Gastrocnemius medialis (tissue), 4 donors: ENCODE results near the gene SERINC5. TPM values are rescaled to one million over a fixed set of nuclear protein-coding genes. Genes with fewer than 3 reads are reported as not detected.

ENCODE experiments used
- ATAC-seq, 2 donors: fragments of 150-250 bp; one replicate each; pipeline ENCODE4 v1.9.1; 2016
- DNase-seq, 2 donors: peaks; one replicate each; pipeline ENCODE4 v3.0.0-alpha.2; 2019
- H3K27ac ChIP-seq, 4 donors: fragments of 200-600 bp; sonication (generic); 1 replicate in 1 of 4; 2 replicates in 3 of 4; pipeline ENCODE4 v1.5.1; 2016 to 2018; ENCODE audit warnings: mild to moderate bottlenecking in 2 of 4, moderate library complexity in 1 of 4
- H3K27me3 ChIP-seq, 3 donors: fragments of 200-600 bp; sonication (generic) in 2 of 3; 1 replicate in 1 of 3; 2 replicates in 2 of 3; pipeline versions ENCODE4 v1.5.1 to v1.6.0; 2016 to 2019; ENCODE audit warnings: mild to moderate bottlenecking in 1 of 3, moderate library complexity in 1 of 3
- H3K36me3 ChIP-seq, 2 donors: fragments of 200-600 bp; sonication (generic) in 1 of 2; one replicate each; pipeline ENCODE4 v1.5.1; 2017 to 2018
- H3K4me1 ChIP-seq, 2 donors: fragments of 200-600 bp; sonication (generic) in 1 of 2; one replicate each; pipeline ENCODE4 v1.5.1; 2016 to 2017; ENCODE audit warnings: mild to moderate bottlenecking in 2 of 2
- H3K4me3 ChIP-seq, 4 donors: fragments of 200-600 bp; sonication (generic) in 3 of 4; 1 replicate in 1 of 4; 2 replicates in 3 of 4; pipeline ENCODE4 v1.5.1; 2016 to 2019; ENCODE audit warnings: mild to moderate bottlenecking in 2 of 4
- H3K9me3 ChIP-seq, 3 donors: fragments of 200-600 bp; sonication (generic) in 2 of 3; 1 replicate in 1 of 3; 2 replicates in 2 of 3; pipeline ENCODE4 v1.5.1; 2016 to 2019
- POLR2A ChIP-seq, 2 donors: fragments of 450-650 bp; IDR thresholded peaks; one replicate each; pipeline ENCODE4 v1.6.1; 2017; ENCODE audit warnings: antibody characterized with exemption in 2 of 2, mild to moderate bottlenecking in 2 of 2, moderate library complexity in 2 of 2
- in situ Hi-C, 4 donors: fragments of 200-750 bp; cut with MboI; loops; one replicate each; pipeline versions ENCODE4 v1.15.0 to v1.8.0; 2017; ENCODE audit warnings: low sequenced_read_pairs in 4 of 4
- intact Hi-C: fragments of 100-400 bp; cut with DNase I; formaldehyde crosslinking; loops from one replicate; pipeline ENCODE4 v1.15.1; 2023; ENCODE audit warnings: low total_unique reads
- total RNA-seq, 4 donors: library from RNA; depleted of rRNA; stranded (reverse); fragments of >200 nt; gene quantifications; one replicate each; pipeline versions ENCODE4 v1.1.0 to v1.2.3, GENCODE V29; 2016
- TF ChIP-seq, protein P1 (sequence below), 5 experiments: fragments of 450-650 bp in 3 of 5; fragments of 200-600 bp in 2 of 5; sonication (generic) in 2 of 5; IDR thresholded peaks in 4 of 5; conservative IDR thresholded peaks in 1 of 5; 1 replicate in 4 of 5; 2 replicates in 1 of 5; pipeline ENCODE4 v1.5.1; 2016 to 2019; ENCODE audit warnings: antibody characterized with exemption in 5 of 5, mild to moderate bottlenecking in 3 of 5, moderate library complexity in 3 of 5

The SERINC5 gene
- total RNA-seq, 4 donors from 2014 or later: 1.4 to 5.3 (median 3.0) TPM

DNA sequence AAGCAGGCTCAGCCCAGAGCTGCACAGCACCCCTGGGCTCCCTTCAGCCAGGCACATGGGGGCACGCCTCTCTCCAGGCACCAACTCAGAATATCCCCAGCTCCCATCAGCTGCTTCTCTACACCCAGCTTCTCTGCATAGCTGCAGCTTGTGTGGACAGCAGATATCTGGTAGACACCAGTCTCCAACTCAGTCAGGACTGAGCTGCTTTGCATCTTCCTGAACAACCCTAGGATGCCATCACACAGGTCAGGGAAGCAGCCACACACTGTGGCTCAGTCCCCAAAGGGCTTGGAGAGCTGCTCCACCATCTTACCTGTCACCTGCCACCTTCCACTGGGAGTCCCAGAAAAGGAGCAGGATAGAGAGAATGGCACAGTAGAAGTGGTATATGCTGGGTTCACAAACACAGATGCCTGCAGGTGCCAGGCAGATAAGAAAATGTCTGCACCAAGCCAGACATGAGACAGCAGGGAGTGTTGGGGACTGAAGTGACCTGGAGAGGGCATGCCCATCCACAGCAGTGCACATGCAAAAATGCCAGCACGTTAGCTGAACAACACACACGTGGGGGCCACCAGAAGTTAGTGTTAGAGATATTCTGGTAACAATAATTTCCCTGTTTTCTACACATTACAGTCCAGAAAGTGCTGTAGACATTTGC lies 178.7 kb downstream of the SERINC5 start:
- DNase-seq (no peak), ATAC-seq (no peak)
- in situ Hi-C loops: loop anchor here in 1 of 4 donors (25.0 kb wide), 1 partner anchor 585 kb away; the partner anchor contains the start of genes DHFR and MSH3
- Histone ChIP-seq H3K4me3 (no peak overlapping the region), H3K9me3 (no peaks in the 10 kb centered on the region), H3K36me3 (peaks cover 0 to 3% of the 10 kb centered on the region in 2 donors), H3K27ac (no peak overlapping the region), H3K4me1 (peaks cover 0 to under 1% of the 10 kb centered on the region in 2 donors), H3K27me3 (no peaks in the 10 kb centered on the region)
- intact Hi-C loops: no loop called here
- TF ChIP-seq POLR2A (IDR thresholded peaks at IDR 0.05): no peak
- TF ChIP-seq, protein P1, sequence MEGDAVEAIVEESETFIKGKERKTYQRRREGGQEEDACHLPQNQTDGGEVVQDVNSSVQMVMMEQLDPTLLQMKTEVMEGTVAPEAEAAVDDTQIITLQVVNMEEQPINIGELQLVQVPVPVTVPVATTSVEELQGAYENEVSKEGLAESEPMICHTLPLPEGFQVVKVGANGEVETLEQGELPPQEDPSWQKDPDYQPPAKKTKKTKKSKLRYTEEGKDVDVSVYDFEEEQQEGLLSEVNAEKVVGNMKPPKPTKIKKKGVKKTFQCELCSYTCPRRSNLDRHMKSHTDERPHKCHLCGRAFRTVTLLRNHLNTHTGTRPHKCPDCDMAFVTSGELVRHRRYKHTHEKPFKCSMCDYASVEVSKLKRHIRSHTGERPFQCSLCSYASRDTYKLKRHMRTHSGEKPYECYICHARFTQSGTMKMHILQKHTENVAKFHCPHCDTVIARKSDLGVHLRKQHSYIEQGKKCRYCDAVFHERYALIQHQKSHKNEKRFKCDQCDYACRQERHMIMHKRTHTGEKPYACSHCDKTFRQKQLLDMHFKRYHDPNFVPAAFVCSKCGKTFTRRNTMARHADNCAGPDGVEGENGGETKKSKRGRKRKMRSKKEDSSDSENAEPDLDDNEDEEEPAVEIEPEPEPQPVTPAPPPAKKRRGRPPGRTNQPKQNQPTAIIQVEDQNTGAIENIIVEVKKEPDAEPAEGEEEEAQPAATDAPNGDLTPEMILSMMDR (IDR thresholded peaks at IDR 0.05 in 4 of 5, conservative IDR thresholded peaks at IDR 0.05 in 1 of 5): no peak

DNA sequence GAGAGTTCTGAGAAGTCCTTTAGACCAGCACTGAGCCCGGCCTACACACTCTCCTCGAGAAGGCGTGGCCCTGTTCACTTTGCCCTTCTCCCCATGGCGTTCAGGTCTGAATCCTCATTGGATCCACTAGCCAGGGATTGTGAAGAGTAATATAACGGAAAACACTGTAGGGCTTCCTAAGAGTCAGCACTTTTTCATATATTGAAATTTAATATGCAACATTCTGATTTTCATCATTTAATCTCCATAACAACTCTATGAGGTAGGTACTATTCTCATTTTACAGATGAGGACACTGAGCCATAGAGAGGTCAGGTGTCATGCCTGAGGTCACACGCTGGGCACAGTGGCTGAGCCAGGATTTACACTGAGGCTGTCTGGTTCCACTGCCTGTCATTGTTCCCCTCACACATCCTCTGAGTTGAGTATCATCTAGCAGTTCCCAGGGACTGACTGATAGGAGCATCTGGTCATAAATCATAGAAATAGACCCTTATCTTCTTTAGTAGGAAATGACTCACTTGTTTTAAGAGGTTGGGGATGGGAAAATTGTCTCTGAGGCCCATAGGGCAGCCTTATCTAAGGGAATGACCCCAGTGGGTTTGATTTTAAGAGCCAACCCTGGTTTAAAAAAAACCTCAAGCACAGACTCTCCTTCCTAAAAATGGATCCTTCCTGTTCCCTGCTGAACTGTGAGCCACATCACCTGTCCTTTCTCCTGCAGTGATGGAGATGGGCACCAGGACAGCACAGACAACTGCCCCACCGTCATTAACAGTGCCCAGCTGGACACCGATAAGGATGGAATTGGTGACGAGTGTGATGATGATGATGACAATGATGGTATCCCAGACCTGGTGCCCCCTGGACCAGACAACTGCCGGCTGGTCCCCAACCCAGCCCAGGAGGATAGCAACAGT lies 179.5 kb downstream of the SERINC5 start:
- H3K27ac ChIP-seq: no peak overlapping the region
- no peak for ATAC-seq

DNA sequence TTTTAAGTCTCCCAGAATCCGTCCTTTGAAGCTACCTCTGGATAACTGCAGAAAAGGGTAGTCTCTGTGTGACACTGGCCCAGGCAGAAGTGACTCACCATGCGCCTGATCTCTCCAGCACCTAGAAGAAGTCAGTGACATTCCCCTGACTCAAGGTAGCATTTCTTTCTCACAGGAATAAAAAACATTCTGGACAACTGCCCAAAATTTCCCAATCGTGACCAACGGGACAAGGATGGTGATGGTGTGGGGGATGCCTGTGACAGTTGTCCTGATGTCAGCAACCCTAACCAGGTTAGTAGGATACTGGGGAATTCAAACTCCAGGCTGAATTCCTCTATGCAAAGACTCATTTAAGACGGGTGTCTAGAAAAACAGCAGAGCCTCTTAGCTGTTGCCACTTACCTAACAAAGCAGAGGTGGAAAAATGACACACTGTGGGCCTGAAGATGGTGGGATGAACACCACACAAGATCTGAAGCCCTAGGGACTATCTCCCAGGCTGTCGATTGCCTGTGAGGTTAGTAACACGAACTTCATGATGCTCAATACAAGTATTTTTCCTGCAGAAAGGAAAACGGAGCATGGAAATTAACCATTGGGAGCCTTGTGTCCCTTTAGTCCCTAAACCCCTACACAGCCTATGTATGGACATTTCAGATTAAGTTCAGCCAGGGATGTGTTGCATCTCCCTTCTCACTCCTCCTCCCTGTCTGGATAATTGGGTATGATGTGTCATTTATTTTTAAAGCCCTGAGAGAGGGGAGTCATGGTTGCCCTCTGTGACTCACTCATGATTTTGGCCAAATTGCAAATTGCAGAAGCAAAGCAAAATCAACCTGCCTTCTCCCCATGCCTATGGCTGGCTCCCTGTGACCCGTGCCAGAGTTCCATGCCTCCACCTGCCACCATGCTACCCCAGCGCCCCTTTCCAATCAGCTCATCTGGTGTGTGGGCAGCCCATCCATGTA lies 183.5 kb downstream of the SERINC5 start:
- intact Hi-C loops (no loop called here), in situ Hi-C loops (no loop called here)
- Histone ChIP-seq H3K4me1 (no peaks in the 10 kb centered on the region), H3K4me3 (no peak overlapping the region), H3K9me3 (no peaks in the 10 kb centered on the region), H3K27ac (no peak overlapping the region), H3K36me3 (peaks cover 0 to 3% of the 10 kb centered on the region in 2 donors), H3K27me3 (no peaks in the 10 kb centered on the region)
- TF ChIP-seq, protein P1 (IDR thresholded peaks at IDR 0.05 in 4 of 5, conservative IDR thresholded peaks at IDR 0.05 in 1 of 5): no peak
- TF ChIP-seq POLR2A (IDR thresholded peaks at IDR 0.05): no peak
- ATAC-seq (no peak), DNase-seq (no peak)

More for the DNA sequence above, 179.5 kb downstream of the SERINC5 start:
- TF ChIP-seq POLR2A (IDR thresholded peaks at IDR 0.05): no peak
- TF ChIP-seq, protein P1 (IDR thresholded peaks at IDR 0.05 in 4 of 5, conservative IDR thresholded peaks at IDR 0.05 in 1 of 5): no peak
- Histone ChIP-seq H3K4me3 (no peak overlapping the region), H3K36me3 (peaks cover 0 to 3% of the 10 kb centered on the region in 2 donors), H3K27me3 (no peaks in the 10 kb centered on the region), H3K4me1 (no peaks in the 10 kb centered on the region), H3K9me3 (no peaks in the 10 kb centered on the region)
- in situ Hi-C loops: loop anchor here in 1 of 4 donors (25.0 kb wide), 1 partner anchor 586 kb away; the partner anchor contains the start of genes DHFR and MSH3
- intact Hi-C loops: no loop called here
- DNase-seq: no peak

DNA sequence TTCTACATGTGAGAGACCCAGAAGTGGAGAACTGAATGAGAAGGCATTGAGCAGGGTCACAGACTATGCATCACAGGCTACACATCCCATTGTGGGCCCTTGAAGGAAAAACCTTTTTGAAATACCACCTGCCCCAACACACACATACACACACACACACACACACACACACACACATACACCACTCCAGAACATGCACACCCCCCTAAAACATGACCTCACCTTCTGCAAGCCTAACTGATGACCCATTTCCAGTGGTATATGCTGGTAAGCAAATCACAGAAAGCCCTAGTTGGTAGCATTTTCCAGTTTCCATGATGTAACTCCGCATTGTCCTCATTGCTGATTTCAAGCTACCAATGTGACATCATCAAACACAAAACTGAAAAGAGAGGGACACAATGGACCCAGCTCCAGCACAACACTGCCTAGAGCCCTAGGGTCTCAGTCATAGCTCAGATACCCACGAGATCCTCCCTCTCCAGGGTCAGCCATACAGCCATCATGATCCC lies 184.3 kb downstream of the SERINC5 start:
- in situ Hi-C loops (no loop called here), intact Hi-C loops (no loop called here)
- ATAC-seq (no peak), DNase-seq (no peak)
- H3K4me1 ChIP-seq: no peaks in the 10 kb centered on the region
- no peaks in the 10 kb centered on the region for H3K36me3 ChIP-seq
- H3K27ac ChIP-seq: no peak overlapping the region
- H3K4me3 ChIP-seq: no peak overlapping the region
- no peak for TF ChIP-seq POLR2A (IDR thresholded peaks at IDR 0.05)
- TF ChIP-seq, protein P1 (IDR thresholded peaks at IDR 0.05 in 4 of 5, conservative IDR thresholded peaks at IDR 0.05 in 1 of 5): no peak
- H3K9me3 ChIP-seq: no peaks in the 10 kb centered on the region
- H3K27me3 ChIP-seq: no peaks in the 10 kb centered on the region
